Measurements from ENCODE around the gene PCSK6.

Gene PCSK6

DNA sequence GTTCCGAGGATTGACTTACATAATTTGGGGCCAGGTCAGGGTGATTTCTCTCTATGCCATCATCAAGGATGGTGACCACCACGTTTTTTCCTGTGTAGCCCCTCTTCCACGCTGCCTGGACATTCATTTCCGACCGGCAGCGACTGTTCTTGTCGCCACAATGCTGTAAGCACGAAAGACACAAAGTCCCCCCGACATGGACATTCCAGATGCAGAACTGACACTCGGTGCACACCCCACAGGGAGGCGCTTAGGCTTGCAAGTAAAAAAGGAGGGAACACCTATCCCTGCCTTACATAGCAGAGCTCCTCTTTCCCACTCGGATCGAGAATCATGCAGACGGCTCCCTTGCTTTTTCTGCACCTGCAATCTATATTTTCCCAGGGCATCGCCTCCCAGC, 58.2 kb downstream of the PCSK6 start:
- H3K4me3 ChIP-seq (ENCODE audit: low read depth, low read length): no peak overlapping the region
- no peak for TF ChIP-seq CTCF (IDR thresholded peaks at IDR 0.05; ENCODE audit: low read depth, low read length)

GRCh38 chr15:101429646-101430045, 59.9 kb downstream of the PCSK6 start:
- TF ChIP-seq CTCF (IDR thresholded peaks at IDR 0.05; ENCODE audit: low read depth, low read length): no peak
- no peak overlapping the region for H3K4me3 ChIP-seq (ENCODE audit: low read depth, low read length)

GRCh38 chr15:101429191-101429590, 60.3 kb downstream of the PCSK6 start:
- TF ChIP-seq CTCF (IDR thresholded peaks at IDR 0.05; ENCODE audit: low read depth, low read length): no peak
- H3K4me3 ChIP-seq (ENCODE audit: low read depth, low read length): no peak overlapping the region

GRCh38 chr15:101428758-101429157, 60.7 kb downstream of the PCSK6 start:
- H3K4me3 ChIP-seq (ENCODE audit: low read depth, low read length): no peak overlapping the region
- no peak for TF ChIP-seq CTCF (IDR thresholded peaks at IDR 0.05; ENCODE audit: low read depth, low read length)

DNA sequence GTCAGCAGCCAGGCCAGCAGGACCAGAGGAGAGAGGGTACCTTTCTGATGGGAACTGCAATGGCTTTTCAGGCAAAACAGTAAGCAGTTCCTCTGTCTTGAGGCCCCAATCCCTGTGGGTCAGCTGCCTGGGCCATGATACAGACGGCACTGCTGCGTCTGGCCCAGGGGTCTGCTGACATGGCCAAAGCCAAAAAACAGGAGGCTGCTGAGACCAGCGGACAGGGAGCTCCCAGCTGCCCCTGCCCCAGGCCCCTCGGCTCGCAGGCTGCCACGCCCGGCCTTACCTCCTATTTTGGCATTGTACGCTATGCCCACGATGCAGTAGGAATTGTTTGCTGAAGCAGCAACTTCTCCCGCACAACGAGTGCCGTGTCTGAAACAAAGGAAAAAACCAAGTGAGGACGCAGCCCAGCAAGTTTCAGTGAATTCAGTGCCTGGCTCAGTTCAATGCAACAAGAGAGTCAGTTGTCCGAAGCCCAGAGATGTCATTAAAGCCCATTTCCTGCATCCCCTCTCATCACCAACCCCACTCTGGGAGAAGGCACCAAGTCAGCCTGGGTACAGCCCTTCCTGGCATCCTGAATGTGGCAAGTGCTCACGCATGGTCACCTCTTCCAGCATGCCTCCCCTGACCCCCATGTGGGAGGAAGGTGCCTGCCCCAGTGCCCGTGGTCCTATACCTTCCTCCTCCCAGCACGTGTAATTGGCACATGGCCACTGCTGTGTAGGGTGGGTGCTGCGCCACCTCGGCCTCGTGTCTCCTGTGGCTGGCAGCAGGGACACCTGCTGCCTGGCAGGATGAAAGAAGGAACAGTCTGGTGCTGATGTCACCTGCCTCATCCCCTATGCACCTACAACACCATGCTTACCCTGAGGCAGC, 61.7 kb downstream of the PCSK6 start:
- no peak for TF ChIP-seq CTCF (IDR thresholded peaks at IDR 0.05; ENCODE audit: low read depth, low read length)
- no peak overlapping the region for H3K4me3 ChIP-seq (ENCODE audit: low read depth, low read length)

GRCh38 chr15:101426761-101427333, 62.7 kb downstream of the PCSK6 start:
- no peak overlapping the region for H3K4me3 ChIP-seq (ENCODE audit: low read depth, low read length)
- TF ChIP-seq CTCF (IDR thresholded peaks at IDR 0.05; ENCODE audit: low read depth, low read length): no peak

DNA sequence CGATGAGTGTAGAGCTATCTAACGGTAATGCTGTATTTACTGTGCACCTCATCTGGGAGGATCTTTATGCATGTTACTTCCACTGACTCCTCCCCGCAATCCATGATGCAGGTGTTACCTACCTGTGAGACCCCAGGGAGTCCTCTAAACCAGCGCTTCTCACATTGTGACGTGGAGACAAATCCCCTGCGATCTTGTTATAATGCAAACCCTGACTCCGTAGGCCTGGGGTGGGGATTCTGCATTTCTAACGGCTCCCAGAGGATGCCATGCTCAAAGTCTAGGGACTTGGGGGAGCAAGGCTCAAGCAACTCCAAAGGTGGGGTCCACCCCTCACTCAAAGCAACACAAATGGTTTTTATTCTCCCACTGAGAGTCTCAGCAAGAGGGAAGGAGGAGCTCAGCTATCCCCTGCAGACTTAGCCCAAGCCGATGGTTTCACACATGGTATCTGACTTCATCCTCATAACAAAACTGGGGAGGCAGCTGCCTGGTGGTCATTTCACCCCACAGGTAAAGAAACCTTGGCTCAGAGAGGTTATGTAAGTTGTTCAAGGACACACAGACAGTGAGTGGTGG, 63.6 kb downstream of the PCSK6 start:
- H3K4me3 ChIP-seq (ENCODE audit: low read depth, low read length): no peak overlapping the region
- TF ChIP-seq CTCF (IDR thresholded peaks at IDR 0.05; ENCODE audit: low read depth, low read length): no peak

Measured in WI38 (cell line).